HCT116 (cell line): Measurements from ENCODE around the gene P2RX1. TPM values are rescaled to one million over a fixed set of nuclear protein-coding genes. Genes with fewer than 3 reads are reported as not detected.

Source experiments
- ATAC-seq: fragments of 200-7000 bp; cut with Tn5 transposase; 2 replicates; pipeline ENCODE4 v1.9.1; 2020; ENCODE audit warnings: mild to moderate bottlenecking, moderate library complexity
- BruUV-seq: library from RNA; stranded (reverse); fragments of 400-500 nt; replicated peaks from 2 replicates; lab custom pipeline; 2021; lab: Mats Ljungman, UMichigan
- CTCF ChIA-PET: fragments of 300-600 bp; sonication (Branson Sonifier 250); formaldehyde crosslinking; loops from one replicate; lab custom pipeline; 2021; ENCODE audit warnings: antibody characterized with exemption; lab: Charles Lee
- POLR2A ChIA-PET: fragments of 300-600, 350-600 bp; sonication (Branson Sonifier 250); formaldehyde crosslinking; loops from one replicate; lab custom pipeline; 2021; ENCODE audit warnings: antibody characterized with exemption; lab: Charles Lee
- RAD21 ChIA-PET, 2 experiments: fragments of 300-600 bp; sonication (Branson Sonifier 250); formaldehyde crosslinking; loops; one replicate each; lab custom pipeline; 2023; ENCODE audit warnings: low total read pairs in 2 of 2; ENCODE audit not compliant: uncharacterized antibody in 2 of 2, unreplicated experiment in 2 of 2, low non-redundant PET in 1 of 2; lab: Charles Lee
- DNase-seq: peaks from one replicate; pipeline ENCODE4 v3.0.0-alpha.2; 2010; ENCODE audit warnings: low read depth, low spot score
- H2AFZ ChIP-seq: fragments of 200-600 bp; shearing (Covaris generic), sonication (generic); 2 replicates; pipeline ENCODE4 v1.6.1; 2017; ENCODE audit warnings: low read depth, mixed run types, mixed read lengths, antibody characterized with exemption, low read length; ENCODE audit not compliant: poor library complexity, severe bottlenecking
- H3K27ac ChIP-seq: 2 replicates; pipeline ENCODE4 v1.5.1; 2012; ENCODE audit warnings: low read depth, low read length
- H3K27me3 ChIP-seq: fragments of 200-600 bp; sonication (generic); 2 replicates; pipeline ENCODE4 v1.6.1; 2016; ENCODE audit warnings: mixed run types, low read length, mixed read lengths; ENCODE audit not compliant: insufficient read depth
- H3K36me3 ChIP-seq, 2 experiments: fragments of 200-500 bp in 1 of 2; fragments of 200-600 bp in 1 of 2; sonication (Bioruptor generic) in 1 of 2; sonication (generic) in 1 of 2; 2 replicates each; pipeline versions ENCODE4 v1.5.1 to v1.6.1; 2014 to 2016; ENCODE audit warnings: low read length in 2 of 2, inconsistent platforms in 1 of 2, mixed read lengths in 1 of 2, mixed run types in 1 of 2; ENCODE audit not compliant: insufficient read depth in 2 of 2, control insufficient read depth in 1 of 2
- H3K4me1 ChIP-seq, 2 experiments: fragments of 200-600 bp in 1 of 2; sonication (generic) in 1 of 2; 2 replicates each; pipeline versions ENCODE4 v1.5.1 to v1.6.1; 2012 to 2017; ENCODE audit warnings: low read length in 2 of 2, inconsistent platforms in 1 of 2, mild to moderate bottlenecking in 1 of 2, mixed read lengths in 1 of 2, mixed run types in 1 of 2, moderate library complexity in 1 of 2; ENCODE audit not compliant: insufficient read depth in 2 of 2, control insufficient read depth in 1 of 2
- H3K4me2 ChIP-seq: fragments of 200-600 bp; sonication (generic); 2 replicates; pipeline ENCODE4 v1.6.1; 2017; ENCODE audit warnings: mixed run types, low read length, mixed read lengths
- H3K4me3 ChIP-seq, 2 experiments: fragments of 200-600 bp in 1 of 2; sonication (generic) in 1 of 2; replicated peaks in 1 of 2; 2 replicates each; pipeline ENCODE4 v1.5.1; 2011 to 2016; ENCODE audit warnings: low read length in 2 of 2, control low read depth in 1 of 2, low read depth in 1 of 2, mild to moderate bottlenecking in 1 of 2, mixed read lengths in 1 of 2, mixed run types in 1 of 2
- H3K79me2 ChIP-seq: fragments of 200-600 bp; sonication (generic); 2 replicates; pipeline ENCODE4 v1.6.1; 2017; ENCODE audit warnings: mild to moderate bottlenecking, mixed run types, low read length, moderate library complexity, mixed read lengths; ENCODE audit not compliant: insufficient read depth
- H3K9ac ChIP-seq: fragments of 200-600 bp; sonication (generic); 2 replicates; pipeline ENCODE4 v1.6.1; 2016; ENCODE audit warnings: low read length, mixed read lengths
- H3K9me2 ChIP-seq: fragments of 200-600 bp; sonication (generic), shearing (Covaris generic); 2 replicates; pipeline ENCODE4 v1.6.1; 2017; ENCODE audit warnings: mixed run types, mild to moderate bottlenecking, moderate library complexity; ENCODE audit not compliant: insufficient read depth
- H3K9me3 ChIP-seq, 2 experiments: fragments of 200-500 bp in 1 of 2; fragments of 200-600 bp in 1 of 2; sonication (Bioruptor generic) in 1 of 2; sonication (generic) in 1 of 2; 2 replicates each; pipeline ENCODE4 v1.6.1; 2014 to 2017; ENCODE audit warnings: low read length in 2 of 2, mixed read lengths in 2 of 2, inconsistent platforms in 1 of 2, low read depth in 1 of 2, mild to moderate bottlenecking in 1 of 2, mixed run types in 1 of 2, moderate library complexity in 1 of 2; ENCODE audit not compliant: control insufficient read depth in 1 of 2, insufficient read depth in 1 of 2
- H4K20me1 ChIP-seq: fragments of 200-600 bp; sonication (generic), shearing (Covaris generic); 2 replicates; pipeline ENCODE4 v1.6.1; 2017; ENCODE audit warnings: mixed run types, mild to moderate bottlenecking, moderate library complexity; ENCODE audit not compliant: insufficient read depth
- EZH2phosphoT487 ChIP-seq: fragments of 200-600 bp; IDR thresholded peaks from 2 replicates; pipeline ENCODE4 v1.6.1; 2018; ENCODE audit warnings: antibody characterized with exemption, borderline replicate concordance
- FOSL1 ChIP-seq: IDR thresholded peaks from 2 replicates; pipeline ENCODE4 v1.6.1; 2012; ENCODE audit warnings: low read depth
- MAX ChIP-seq: IDR thresholded peaks from 2 replicates; pipeline ENCODE4 v1.6.1; 2012
- POLR2AphosphoS5 ChIP-seq: IDR thresholded peaks from 2 replicates; pipeline ENCODE4 v1.6.1; 2011; ENCODE audit warnings: mild to moderate bottlenecking, low read depth, low read length, moderate library complexity
- ZBTB33 ChIP-seq: IDR thresholded peaks from 2 replicates; pipeline ENCODE4 v1.6.1; 2011; ENCODE audit warnings: mild to moderate bottlenecking, low read length, moderate library complexity; ENCODE audit not compliant: insufficient replicate concordance; ENCODE audit errors: extremely low read depth
- intact Hi-C: fragments of 100-400 bp; cut with micrococcal nuclease; formaldehyde crosslinking; loops from 2 replicates; pipeline ENCODE4 v1.10.0; 2022
- total RNA-seq: library from RNA; stranded (reverse); gene quantifications from one replicate; pipeline ENCODE4 v1.2.1, GENCODE V29; 2021; ENCODE audit not compliant: unreplicated experiment

The P2RX1 gene
- total RNA-seq, 1 experiment from 2014 or later = not detected

DNA sequence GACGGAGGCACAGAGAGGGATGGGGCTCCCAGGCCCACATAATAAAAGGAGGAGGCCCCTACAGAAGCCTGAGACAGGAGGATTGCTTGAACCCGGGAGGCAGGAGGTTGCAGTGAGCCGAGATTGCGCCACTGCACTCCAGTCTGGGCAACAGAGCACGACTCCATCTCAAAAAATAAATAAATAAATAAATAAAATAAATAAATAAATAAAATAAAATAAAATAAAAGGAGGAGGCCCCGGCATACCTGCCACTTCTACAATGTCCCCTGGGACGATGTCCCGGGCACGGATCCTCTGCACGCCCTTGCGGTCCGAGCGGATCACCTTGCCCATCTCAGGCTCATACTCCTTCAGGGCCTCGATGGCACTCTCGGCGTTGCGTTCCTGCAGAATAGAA, 34.7 kb upstream of the P2RX1 start (continued):
- TF ChIP-seq MAX (no peak), FOSL1 (no peak), ZBTB33 (no peak), EZH2phosphoT487 (no peak), POLR2AphosphoS5 (no peak)

DNA sequence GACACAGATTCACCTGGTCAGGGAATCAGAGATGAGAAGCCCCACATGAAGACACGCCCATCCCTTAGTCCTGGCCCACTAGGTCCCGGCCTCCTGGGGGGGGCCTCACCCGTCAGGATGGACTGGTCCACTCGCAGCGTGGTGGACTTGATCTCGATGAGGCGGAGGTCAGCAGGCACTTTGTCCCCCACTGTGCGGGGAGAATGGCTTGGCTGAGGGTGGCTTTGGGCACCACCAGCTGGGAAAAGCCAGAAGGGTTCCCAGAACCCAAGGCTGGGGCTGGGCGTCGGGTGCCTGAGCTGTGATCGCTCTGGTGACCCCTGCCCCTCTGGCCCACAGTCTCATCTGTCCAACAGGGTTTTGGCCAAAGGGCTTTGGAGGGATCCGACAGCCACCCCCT, 34.3 kb upstream of the P2RX1 start:
- TF ChIP-seq ZBTB33 (no peak), EZH2phosphoT487 (no peak)
- intact Hi-C loops = no loop called here
- POLR2A ChIA-PET = no interaction called here
- Histone ChIP-seq H3K9me3 (no peaks in the 10 kb centered on the region), H3K9me2 (no peaks in the 10 kb centered on the region), H3K79me2 (no peaks in the 10 kb centered on the region), H2AFZ (no peak overlapping the region), H3K27me3 (no peaks in the 10 kb centered on the region), H3K4me3 (no peak overlapping the region), H3K9ac (no peak overlapping the region), H3K4me2 (no peak overlapping the region), H4K20me1 (no peaks in the 10 kb centered on the region), H3K36me3 (no peaks in the 10 kb centered on the region), H3K4me1 (no peaks in the 10 kb centered on the region), H3K27ac (no peak overlapping the region)
- DNase-seq (no peak), ATAC-seq (no peak)
- RAD21 ChIA-PET = no interaction called here
- no TSS peak for BruUV-seq
- CTCF ChIA-PET = no interaction called here
